PC-9 (cell line): ENCODE results near the gene UBR4.

Source experiments
- EZH2 ChIP-seq: fragments of 200-600 bp; sonication (generic); IDR thresholded peaks from 2 replicates; pipeline ENCODE4 v1.8.0; 2017; ENCODE audit warnings: antibody characterized with exemption, low read depth
- TF ChIP-seq, protein P1 (sequence below): fragments of 200-600 bp; sonication (generic); conservative IDR thresholded peaks from 2 replicates; pipeline ENCODE4 v1.6.1; 2017; ENCODE audit warnings: mixed run types, antibody characterized with exemption, mild to moderate bottlenecking, moderate library complexity

DNA sequence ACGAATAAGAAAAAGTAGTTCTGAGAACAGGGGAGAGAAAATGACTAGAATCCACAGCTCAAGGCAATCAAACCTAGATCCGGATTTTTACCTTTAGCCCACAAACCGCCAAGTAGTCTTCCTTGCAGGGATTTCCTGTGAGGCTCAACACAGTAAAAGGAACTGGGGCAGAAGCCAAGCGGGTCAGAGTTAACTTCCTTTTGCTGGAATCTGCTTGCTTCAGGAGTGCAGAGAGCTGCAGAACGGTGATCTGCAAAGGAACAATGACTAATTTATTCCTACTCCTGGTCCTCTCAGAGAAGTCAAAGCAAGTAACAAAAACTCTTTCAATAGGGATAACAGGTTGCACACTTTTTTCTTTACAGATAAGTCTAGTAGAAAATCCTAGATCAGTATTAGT, 53.4 kb downstream of the UBR4 start:
- TF ChIP-seq, protein P1, sequence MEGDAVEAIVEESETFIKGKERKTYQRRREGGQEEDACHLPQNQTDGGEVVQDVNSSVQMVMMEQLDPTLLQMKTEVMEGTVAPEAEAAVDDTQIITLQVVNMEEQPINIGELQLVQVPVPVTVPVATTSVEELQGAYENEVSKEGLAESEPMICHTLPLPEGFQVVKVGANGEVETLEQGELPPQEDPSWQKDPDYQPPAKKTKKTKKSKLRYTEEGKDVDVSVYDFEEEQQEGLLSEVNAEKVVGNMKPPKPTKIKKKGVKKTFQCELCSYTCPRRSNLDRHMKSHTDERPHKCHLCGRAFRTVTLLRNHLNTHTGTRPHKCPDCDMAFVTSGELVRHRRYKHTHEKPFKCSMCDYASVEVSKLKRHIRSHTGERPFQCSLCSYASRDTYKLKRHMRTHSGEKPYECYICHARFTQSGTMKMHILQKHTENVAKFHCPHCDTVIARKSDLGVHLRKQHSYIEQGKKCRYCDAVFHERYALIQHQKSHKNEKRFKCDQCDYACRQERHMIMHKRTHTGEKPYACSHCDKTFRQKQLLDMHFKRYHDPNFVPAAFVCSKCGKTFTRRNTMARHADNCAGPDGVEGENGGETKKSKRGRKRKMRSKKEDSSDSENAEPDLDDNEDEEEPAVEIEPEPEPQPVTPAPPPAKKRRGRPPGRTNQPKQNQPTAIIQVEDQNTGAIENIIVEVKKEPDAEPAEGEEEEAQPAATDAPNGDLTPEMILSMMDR, result no peak
- no peak for TF ChIP-seq EZH2
